Left renal cortex interstitium (tissue), 4 donors: ENCODE measurements around the gene CD1D. TPM values are rescaled to one million over a fixed set of nuclear protein-coding genes. Genes with fewer than 3 reads are reported as not detected.
A peak's percentile ranks its signal among the peaks of the same experiment; 100 is the strongest.

Source experiments
- DNase-seq, 4 donors: peaks; one replicate each; pipeline ENCODE4 v3.0.0-alpha.2; 2013; ENCODE audit warnings: low read depth in 4 of 4, low spot score in 2 of 4, missing footprints in 1 of 4
- polyA plus RNA-seq, 4 donors: library from polyadenylated mRNA; unstranded; fragments of 120-200 nt; gene quantifications; one replicate each; pipeline ENCODE4 v1.2.1, GENCODE V29; 2013; ENCODE audit not compliant: insufficient read length in 4 of 4

CD1D gene
- 1 to 10 TPM; 5.4 to 7.6 (median 6.0) TPM for polyA plus RNA-seq

GRCh38 chr1:158180741-158181576, at the start of gene CD1D:
TSS of gene CD1D (plus strand) at chr1:158180895. CDS start at chr1:158181102, 207 bp downstream.
- peak in 2 of 4 donors; percentile 48 to 55 for DNase-seq

GRCh38 chr1:158131217-158131616, 49.5 kb upstream of the CD1D start:
- no peak for DNase-seq

GRCh38 chr1:158140764-158141192, 39.9 kb upstream of the CD1D start:
- no peak for DNase-seq

GRCh38 chr1:158145173-158145719, 35.4 kb upstream of the CD1D start:
- no peak for DNase-seq

GRCh38 chr1:158146165-158146564, 34.5 kb upstream of the CD1D start:
- no peak for DNase-seq

GRCh38 chr1:158146739-158147138, 34.0 kb upstream of the CD1D start:
- DNase-seq, result no peak

GRCh38 chr1:158147401-158147800, 33.3 kb upstream of the CD1D start:
- DNase-seq, result no peak

GRCh38 chr1:158147869-158148268, 32.8 kb upstream of the CD1D start:
- DNase-seq, result no peak

- DNase-seq, result no peak
Measured at GRCh38 chr1:158148468-158148867, 32.2 kb upstream of the CD1D start.

GRCh38 chr1:158149175-158149574, 31.5 kb upstream of the CD1D start:
- DNase-seq, result no peak

- peak; percentile 67 to 91 (median 82) for DNase-seq
Measured at GRCh38 chr1:158149577-158150269, 31.0 kb upstream of the CD1D start.

- DNase-seq, result no peak
Measured at GRCh38 chr1:158150523-158150922, 30.2 kb upstream of the CD1D start.

GRCh38 chr1:158153179-158153578, 27.5 kb upstream of the CD1D start:
- no peak for DNase-seq

GRCh38 chr1:158153746-158154444, 26.8 kb upstream of the CD1D start:
- no peak for DNase-seq

GRCh38 chr1:158154501-158154900, 26.2 kb upstream of the CD1D start:
- no peak for DNase-seq

- DNase-seq, result no peak
Measured at GRCh38 chr1:158155673-158156072, 25.0 kb upstream of the CD1D start.

- DNase-seq, result no peak
Measured at GRCh38 chr1:158159597-158159996, 21.1 kb upstream of the CD1D start.

GRCh38 chr1:158161446-158161845, 19.2 kb upstream of the CD1D start:
- no peak for DNase-seq

GRCh38 chr1:158163000-158163947, 17.4 kb upstream of the CD1D start:
- DNase-seq, result no peak

GRCh38 chr1:158169105-158169504, 11.6 kb upstream of the CD1D start:
- DNase-seq, result no peak
